Breast epithelium (tissue), 3 donors: ENCODE results near the gene GLRA1.

ENCODE experiments used
- CTCF ChIP-seq, 3 donors: fragments of 450-650 bp; IDR thresholded peaks; one replicate each; pipeline ENCODE4 v1.5.1; 2016 to 2017; ENCODE audit warnings: antibody characterized with exemption in 3 of 3, mild to moderate bottlenecking in 3 of 3, moderate library complexity in 3 of 3
- POLR2A ChIP-seq: fragments of 450-650 bp; IDR thresholded peaks from one replicate; pipeline ENCODE4 v1.6.1; 2016; ENCODE audit warnings: antibody characterized with exemption, mild to moderate bottlenecking, moderate library complexity

- TF ChIP-seq CTCF (IDR thresholded peaks at IDR 0.05): no peak
- TF ChIP-seq POLR2A: no peak
Measured at GRCh38 chr5:151950706-151951105, 26.1 kb upstream of the GLRA1 start.
